Measurements from ENCODE around the gene CIB4.
"Not testable (repeated sequence)": the region's sequence is repeated elsewhere in the genome, so short reads cannot be mapped to it uniquely, and the experiment has no call there.

Gene CIB4

DNA sequence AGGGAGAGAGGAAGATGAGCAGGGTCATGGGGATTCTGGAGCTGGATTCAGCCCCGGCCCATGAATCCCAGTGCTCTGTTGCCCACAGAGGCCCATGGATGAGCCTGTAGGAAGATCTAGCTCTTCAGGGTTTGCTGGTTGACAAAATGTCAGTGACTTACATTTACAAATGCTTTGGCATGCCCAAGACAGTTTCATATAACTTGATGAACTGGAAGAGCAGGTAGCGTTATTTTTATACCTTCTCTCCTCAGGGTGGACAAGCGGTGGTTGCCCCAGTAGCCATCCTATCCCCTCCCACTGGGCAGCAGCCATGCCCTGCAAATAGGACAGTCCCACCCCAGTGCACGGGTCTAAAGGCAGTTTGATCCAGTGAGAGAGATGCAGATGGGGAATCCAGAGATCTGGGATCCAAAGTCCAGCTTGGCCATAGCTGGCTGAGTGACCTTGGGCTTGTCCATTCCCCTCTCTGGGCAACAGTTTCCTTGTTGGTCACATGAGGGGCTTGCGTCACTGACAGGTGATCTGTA, 29.8 kb upstream of the CIB4 start:
- TF ChIP-seq, protein P1, sequence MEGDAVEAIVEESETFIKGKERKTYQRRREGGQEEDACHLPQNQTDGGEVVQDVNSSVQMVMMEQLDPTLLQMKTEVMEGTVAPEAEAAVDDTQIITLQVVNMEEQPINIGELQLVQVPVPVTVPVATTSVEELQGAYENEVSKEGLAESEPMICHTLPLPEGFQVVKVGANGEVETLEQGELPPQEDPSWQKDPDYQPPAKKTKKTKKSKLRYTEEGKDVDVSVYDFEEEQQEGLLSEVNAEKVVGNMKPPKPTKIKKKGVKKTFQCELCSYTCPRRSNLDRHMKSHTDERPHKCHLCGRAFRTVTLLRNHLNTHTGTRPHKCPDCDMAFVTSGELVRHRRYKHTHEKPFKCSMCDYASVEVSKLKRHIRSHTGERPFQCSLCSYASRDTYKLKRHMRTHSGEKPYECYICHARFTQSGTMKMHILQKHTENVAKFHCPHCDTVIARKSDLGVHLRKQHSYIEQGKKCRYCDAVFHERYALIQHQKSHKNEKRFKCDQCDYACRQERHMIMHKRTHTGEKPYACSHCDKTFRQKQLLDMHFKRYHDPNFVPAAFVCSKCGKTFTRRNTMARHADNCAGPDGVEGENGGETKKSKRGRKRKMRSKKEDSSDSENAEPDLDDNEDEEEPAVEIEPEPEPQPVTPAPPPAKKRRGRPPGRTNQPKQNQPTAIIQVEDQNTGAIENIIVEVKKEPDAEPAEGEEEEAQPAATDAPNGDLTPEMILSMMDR (IDR thresholded peaks at IDR 0.05; ENCODE audit: low read depth, low read length, missing control alignments): no peak
- peaks cover 23% of the 10 kb centered on the region for H3K27me3 ChIP-seq (replicated peaks)
- H3K27ac ChIP-seq: no peak overlapping the region
- no peak for DNase-seq
- H3K4me3 ChIP-seq (ENCODE audit: low read depth, low read length): no peak overlapping the region
- in situ Hi-C loops (cut with HindIII; ENCODE audit: low pct_ligation_motif_present, low sequenced_read_pairs): no loop called here
- no peaks in the 10 kb centered on the region for H3K36me3 ChIP-seq (replicated peaks)

DNA sequence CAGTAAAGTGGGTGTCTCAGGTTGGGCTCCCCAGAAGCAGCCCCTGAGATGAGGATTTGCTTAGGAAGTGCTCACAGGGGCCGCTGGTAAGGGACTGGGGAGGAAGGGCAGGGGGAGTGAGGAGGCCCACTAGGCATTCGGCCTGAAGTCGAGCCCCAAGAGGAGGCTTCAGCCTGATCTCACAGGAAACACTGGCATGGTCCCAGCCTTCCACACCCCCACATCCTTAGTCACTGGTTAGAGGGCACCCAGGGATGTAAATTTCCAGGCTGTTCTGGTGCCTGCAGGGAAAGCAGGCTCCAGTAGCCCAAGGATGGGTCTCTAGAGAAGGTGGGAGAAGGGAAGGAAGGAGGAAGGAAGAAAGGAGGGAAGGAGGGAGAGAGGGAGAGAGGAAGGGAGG, 29.0 kb upstream of the CIB4 start:
- in situ Hi-C loops (cut with HindIII; ENCODE audit: low pct_ligation_motif_present, low sequenced_read_pairs): no loop called here
- H3K4me3 ChIP-seq (ENCODE audit: low read depth, low read length): no peak overlapping the region
- TF ChIP-seq, protein P1 (IDR thresholded peaks at IDR 0.05; ENCODE audit: low read depth, low read length, missing control alignments): no peak

DNA sequence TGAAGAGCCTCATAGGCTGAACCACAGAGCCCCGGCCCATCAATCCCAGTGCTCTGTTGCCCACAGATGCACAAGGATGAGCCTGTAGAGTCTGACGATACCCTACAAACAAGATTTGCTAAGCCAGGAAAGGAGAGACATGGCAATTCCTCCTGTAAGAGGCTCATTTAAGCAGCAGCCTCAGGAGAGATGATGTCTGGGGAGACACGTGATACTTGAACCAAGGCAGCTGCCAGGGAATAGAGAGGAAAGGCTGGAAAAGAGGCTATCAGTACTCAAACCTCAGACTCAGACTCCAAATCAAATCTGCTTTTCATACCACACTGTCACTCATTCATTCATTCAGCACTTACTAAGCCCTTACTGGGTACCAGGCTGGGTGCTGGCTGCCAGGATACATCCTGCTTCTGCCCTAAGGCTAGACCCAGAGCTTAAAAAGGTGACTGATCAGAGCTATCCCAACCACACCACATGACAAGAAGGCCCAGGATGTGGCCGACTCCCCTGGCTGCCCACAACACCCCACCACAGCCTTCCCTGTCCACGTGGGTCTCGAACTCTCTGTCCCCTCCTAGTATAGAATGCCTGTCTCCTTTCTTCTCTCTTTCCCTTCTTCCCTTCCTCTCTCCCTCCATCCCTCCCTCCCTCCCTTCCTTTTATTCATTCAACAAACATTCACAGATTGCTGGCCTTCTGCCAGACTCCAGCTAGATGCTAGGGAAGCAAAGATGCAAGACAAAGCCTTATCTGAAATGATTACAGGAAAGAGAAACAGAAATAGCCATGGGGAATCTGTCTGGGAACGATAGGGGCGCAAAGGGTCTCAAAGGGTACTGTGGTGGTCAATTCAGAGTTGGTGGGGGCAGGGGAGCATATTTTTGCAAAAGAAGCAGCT, 27.9 kb upstream of the CIB4 start:
- no peak overlapping the region for H3K4me3 ChIP-seq (ENCODE audit: low read depth, low read length)
- H3K27me3 ChIP-seq (replicated peaks): peaks cover 23% of the 10 kb centered on the region
- in situ Hi-C loops (cut with HindIII; ENCODE audit: low pct_ligation_motif_present, low sequenced_read_pairs): no loop called here
- no peaks in the 10 kb centered on the region for H3K36me3 ChIP-seq (replicated peaks)
- no peak for DNase-seq
- TF ChIP-seq, protein P1 (IDR thresholded peaks at IDR 0.05; ENCODE audit: low read depth, low read length, missing control alignments): no peak
- H3K27ac ChIP-seq: no peak overlapping the region

More for the DNA sequence above, 29.0 kb upstream of the CIB4 start:
- Histone ChIP-seq H3K36me3 (replicated peaks) (no peaks in the 10 kb centered on the region), H3K27ac (no peak overlapping the region), H3K27me3 (replicated peaks) (peaks cover 23% of the 10 kb centered on the region)
- peak; percentile 7 for DNase-seq

DNA sequence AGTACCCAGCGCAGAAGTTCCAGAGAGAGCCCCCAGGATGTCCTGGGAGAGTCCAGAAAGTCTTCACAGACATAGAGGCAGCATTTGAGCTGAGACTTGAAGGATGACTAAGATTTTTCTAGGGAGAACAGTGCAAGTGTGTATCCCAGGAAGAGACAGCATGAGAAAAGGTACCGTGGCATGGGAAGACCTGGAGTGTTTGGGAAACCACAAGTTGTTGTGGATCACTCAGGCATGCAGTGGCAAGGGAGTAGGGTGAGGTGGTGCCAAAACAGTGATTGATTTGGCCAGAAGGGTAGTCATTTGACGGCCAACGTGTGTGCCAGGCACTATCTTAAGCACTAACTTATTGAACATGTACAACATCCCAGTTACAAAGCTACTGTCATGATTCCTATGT, 26.9 kb upstream of the CIB4 start:
- in situ Hi-C loops (cut with HindIII; ENCODE audit: low pct_ligation_motif_present, low sequenced_read_pairs): no loop called here
- TF ChIP-seq, protein P1 (IDR thresholded peaks at IDR 0.05; ENCODE audit: low read depth, low read length, missing control alignments): no peak

DNA sequence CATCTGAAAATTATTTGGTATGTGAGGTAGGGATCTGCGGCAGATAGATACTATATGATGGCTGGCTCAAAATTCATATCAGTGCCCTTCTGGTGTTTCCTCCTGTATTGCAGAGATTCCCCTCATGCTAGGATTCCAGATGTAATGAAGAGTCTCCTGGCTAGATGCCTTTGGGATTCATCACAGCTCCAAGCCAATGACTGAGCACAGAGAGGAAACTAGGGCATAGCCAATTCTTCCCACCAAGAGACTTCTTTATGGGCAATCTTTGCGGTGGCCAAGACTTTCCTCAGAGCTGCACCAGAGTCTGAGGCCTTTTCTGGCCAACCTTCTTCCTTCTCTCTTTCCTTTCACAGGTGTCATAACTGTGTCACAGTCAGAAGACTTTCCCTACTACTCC, 25.5 kb upstream of the CIB4 start:
- Histone ChIP-seq H3K27me3 (replicated peaks) (peaks cover 13% of the 10 kb centered on the region), H3K36me3 (replicated peaks) (no peaks in the 10 kb centered on the region), H3K4me3 (ENCODE audit: low read depth, low read length) (no peak overlapping the region), H3K27ac (no peak overlapping the region)
- TF ChIP-seq, protein P1 (IDR thresholded peaks at IDR 0.05; ENCODE audit: low read depth, low read length, missing control alignments): no peak
- in situ Hi-C loops (cut with HindIII; ENCODE audit: low pct_ligation_motif_present, low sequenced_read_pairs): no loop called here
- DNase-seq: no peak

More for the DNA sequence above, 26.9 kb upstream of the CIB4 start:
- Histone ChIP-seq H3K4me3 (ENCODE audit: low read depth, low read length) (no peak overlapping the region), H3K27ac (no peak overlapping the region), H3K27me3 (replicated peaks) (peaks cover 19% of the 10 kb centered on the region), H3K36me3 (replicated peaks) (no peaks in the 10 kb centered on the region)
- no peak for DNase-seq

- DNase-seq; H3K4me3 ChIP-seq (ENCODE audit: low read depth, low read length); H3K36me3 ChIP-seq (replicated peaks); in situ Hi-C loops (cut with HindIII; ENCODE audit: low pct_ligation_motif_present, low sequenced_read_pairs); H3K27ac ChIP-seq; H3K27me3 ChIP-seq (replicated peaks): not testable (repeated sequence)
Observed at GRCh38 chr2:26665296-26665695, 24.1 kb upstream of the CIB4 start.
